K562 (cell line): ENCODE data around the gene AHI1. TPM values are rescaled to one million over a fixed set of nuclear protein-coding genes. Genes with fewer than 3 reads are reported as not detected.
A peak's percentile ranks its signal among the peaks of the same experiment; 100 is the strongest.

Experiments
- AFF1 ChIP-seq, 2 experiments: fragments of 450-650 bp; IDR thresholded peaks; 2 replicates each; pipeline ENCODE4 v1.6.1; 2018; ENCODE audit warnings: mild to moderate bottlenecking in 2 of 2, low read depth in 1 of 2; ENCODE audit not compliant: partially characterized antibody in 2 of 2
- CGGBP1 ChIP-seq: fragments of 250-450 bp; sonication (Bioruptor Pico); IDR thresholded peaks from 2 replicates; pipeline ENCODE4 v1.9.0; 2021; ENCODE audit warnings: mild to moderate bottlenecking
- ETV6 ChIP-seq, 3 experiments: fragments of 150-350 bp in 1 of 3; sonication (generic) in 1 of 3; formaldehyde crosslinking in 1 of 3; IDR thresholded peaks; 2 replicates each; pipeline versions ENCODE4 v1.6.1 to v1.8.0; 2014 to 2022; ENCODE audit warnings: borderline replicate concordance in 2 of 3, low read depth in 2 of 3, antibody characterized with exemption in 1 of 3, low read length in 1 of 3, mild to moderate bottlenecking in 1 of 3, missing genetic modification reagents in 1 of 3
- HES1 ChIP-seq: fragments of 450-650 bp; IDR thresholded peaks from 2 replicates; pipeline ENCODE4 v1.6.1; 2016; ENCODE audit warnings: low read depth, mild to moderate bottlenecking, moderate library complexity
- KLF1 ChIP-seq: fragments of 450-650 bp; IDR thresholded peaks from 2 replicates; pipeline ENCODE4 v1.6.1; 2016; ENCODE audit warnings: missing genetic modification characterization, missing compliant biosample characterization
- NELFE ChIP-seq: IDR thresholded peaks from 2 replicates; pipeline ENCODE4 v1.6.1; 2011; ENCODE audit warnings: mild to moderate bottlenecking; ENCODE audit not compliant: insufficient read depth, insufficient read length
- POLR2AphosphoS5 ChIP-seq: IDR thresholded peaks from 2 replicates; pipeline ENCODE4 v1.6.1; 2011; ENCODE audit warnings: mild to moderate bottlenecking, low read depth, low read length, moderate library complexity; ENCODE audit not compliant: control insufficient read depth, insufficient read depth
- RBM39 ChIP-seq: fragments of 200-400 bp; formaldehyde crosslinking; optimal IDR thresholded peaks from 2 replicates; pipeline ENCODE3; 2018; ENCODE audit warnings: low read depth, low read length
- RCOR1 ChIP-seq, 2 experiments: IDR thresholded peaks; 2 replicates each; pipeline ENCODE4 v1.6.1; 2012; ENCODE audit warnings: low read depth in 2 of 2, low read length in 2 of 2, borderline replicate concordance in 1 of 2, improper control_type of control experiment in 1 of 2
- VEZF1 ChIP-seq: fragments of 200-800 bp; sonication (Bioruptor generic); IDR thresholded peaks from 2 replicates; pipeline ENCODE4 v1.6.1; 2017; ENCODE audit warnings: missing genetic modification characterization, missing compliant biosample characterization
- ZNF217 ChIP-seq: sonication (generic); formaldehyde crosslinking; IDR thresholded peaks from 2 replicates; pipeline ENCODE4 v1.8.0; 2022; ENCODE audit warnings: mild to moderate bottlenecking, missing genetic modification reagents
- ZNF407 ChIP-seq: fragments of 450-650 bp; IDR thresholded peaks from 2 replicates; pipeline ENCODE4 v1.6.1; 2016; ENCODE audit warnings: low read depth
- polyA plus RNA-seq, 8 experiments: library from polyadenylated mRNA; depleted of rRNA in 4 of 8; stranded (reverse) in 5 of 8; unstranded in 3 of 8; fragments of >200 nt; fragmentation: Nextera tagmentation in 2 of 8; fragmentation: Illumina TruSeq in 1 of 8; extraction: Ambion mirVana in 2 of 8; extraction: Trizol in 1 of 8; gene quantifications; 2 replicates each; pipeline versions ENCODE4 v1.2.1 to v1.2.3, GENCODE V29; 2011 to 2014; ENCODE audit warnings: inconsistent platforms in 1 of 8, missing spikeins in 1 of 8
- total RNA-seq, 7 experiments: library from RNA; depleted of rRNA in 6 of 7; stranded (reverse); fragments of >200 nt in 6 of 7; fragmentation: Illumina TruSeq in 2 of 7; extraction: Trizol in 2 of 7; gene quantifications; 2 replicates each; pipeline versions ENCODE4 v1.2.1 to v1.2.3, GENCODE V29; 2011 to 2021; ENCODE audit warnings: low replicate concordance in 1 of 7

The AHI1 gene
- total and polyA plus RNA-seq, 9 of the 15 experiments (the other 6 are each of a cell fraction or from before 2014, with no cell fraction given), result 24.7 to 54.9 (median 32.2) TPM

GRCh38 chr6:135299256-135299655 lies 198.3 kb downstream of the AHI1 start (continued):
- no peak for TF ChIP-seq AFF1 (IDR thresholded peaks at IDR 0.05; ENCODE audit: low read depth in 1 of 2, partially characterized antibody in 2 of 2)
- TF ChIP-seq VEZF1 (CRISPR knock-in tag), result no peak
- 0 out of 2 replicates have a peak, but pooled peaks have one; percentile 19 for TF ChIP-seq POLR2AphosphoS5
- no peak for TF ChIP-seq ZNF407
- TF ChIP-seq NELFE, result no peak
- TF ChIP-seq HES1, result no peak
- no peak for TF ChIP-seq CGGBP1
- no peak for TF ChIP-seq ZNF217
- TF ChIP-seq RCOR1 (IDR thresholded peaks at IDR 0.05; ENCODE audit: borderline replicate concordance in 1 of 2, low read depth in 2 of 2, low read length in 2 of 2), result 0 out of 4 replicates have a peak, but pooled peaks of 1 of the 2 experiments have one; percentile 47
- no peak for TF ChIP-seq KLF1
- TF ChIP-seq ETV6 (IDR thresholded peaks at IDR 0.05; ENCODE audit: borderline replicate concordance in 1 of 2, low read depth in 2 of 2, low read length in 1 of 2), result no peak
- no peak for TF ChIP-seq ETV6 (CRISPR knock-in tag; IDR thresholded peaks at IDR 0.05; ENCODE audit: borderline replicate concordance)
- TF ChIP-seq RBM39, result no peak
